GM18867 (cell line): ENCODE results near the gene RND1.

Experiments used
- ATAC-seq: cut with Tn5 transposase; IDR thresholded peaks from one replicate; pipeline ENCODE4 v1.9.1; 2021; ENCODE audit warnings: mild to moderate bottlenecking, moderate library complexity; ENCODE audit not compliant: unreplicated experiment

RND1 gene

DNA sequence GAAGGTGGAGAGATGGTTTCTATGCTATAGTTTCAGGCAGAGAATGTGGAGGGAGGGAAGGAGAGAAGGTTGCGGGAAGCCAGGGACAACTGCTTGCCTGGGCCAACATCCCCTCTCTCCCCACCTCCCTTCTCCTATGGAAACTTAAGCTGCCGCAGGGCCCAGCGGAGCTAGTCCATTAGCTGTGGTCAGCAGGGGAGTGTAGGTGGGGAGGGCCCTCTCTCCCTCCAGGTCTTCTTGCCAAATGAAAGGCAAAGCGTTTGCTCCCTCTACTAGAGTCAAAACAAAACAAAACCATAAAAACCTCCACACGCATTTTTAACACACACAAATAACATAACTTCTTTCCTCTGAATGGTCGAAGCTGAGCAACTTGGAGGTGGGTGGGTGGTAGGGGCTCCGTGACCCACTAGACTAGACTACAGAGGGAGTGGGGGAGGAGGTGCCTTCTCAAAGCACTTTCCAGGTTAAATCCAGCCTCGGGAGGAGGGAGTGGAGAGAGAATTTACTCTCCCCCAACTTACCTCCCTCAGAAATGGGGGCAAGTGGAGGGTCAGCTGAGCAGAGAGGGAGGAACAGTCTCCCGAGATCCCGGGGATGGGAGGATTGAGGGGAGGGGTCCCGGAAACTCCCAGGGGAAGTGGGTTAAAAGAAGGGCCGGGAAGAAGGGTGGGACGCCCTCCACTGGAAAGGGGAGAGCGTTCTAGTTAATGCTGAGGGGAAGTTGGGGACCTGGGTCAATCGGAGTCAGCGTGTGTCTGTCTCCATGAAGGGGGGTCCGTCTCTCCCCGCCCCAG lies 52.0 kb downstream of the RND1 start:
- ATAC-seq = no peak

DNA sequence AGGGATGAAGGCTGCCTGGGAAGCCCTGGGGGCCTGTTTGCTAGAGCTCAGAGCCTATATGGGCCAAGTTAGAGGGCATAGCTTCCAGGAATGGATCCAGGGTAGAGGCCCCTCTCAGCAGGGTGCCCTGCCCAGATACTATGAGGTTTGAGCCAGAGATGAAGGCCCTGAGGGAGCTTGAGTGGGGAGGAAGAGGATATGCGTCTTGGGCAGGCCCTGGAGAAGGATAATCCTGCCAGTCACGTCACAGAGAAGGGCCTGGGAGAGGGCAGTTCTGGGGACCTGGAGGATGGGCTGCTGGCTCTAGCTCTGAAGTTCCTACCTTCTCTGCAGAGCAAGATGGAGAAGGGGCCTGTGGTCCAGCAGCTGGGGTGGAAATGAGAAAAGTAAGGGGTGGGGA lies 53.3 kb downstream of the RND1 start:
- ATAC-seq = no peak

GRCh38 chr12:48811437-48812090 lies 54.1 kb downstream of the RND1 start:
- ATAC-seq = no peak

GRCh38 chr12:48810903-48811431 lies 54.7 kb downstream of the RND1 start:
- ATAC-seq = no peak

- no peak for ATAC-seq
These were observed 57.7 kb downstream of the RND1 start for GRCh38 chr12:48807981-48808380.
